ENCODE results near the gene ADGRV1.

- no peak for TF ChIP-seq POLR2AphosphoS5 (IDR thresholded peaks at IDR 0.05; ENCODE audit: low read depth, low read length)
- no peak for TF ChIP-seq POLR2A (IDR thresholded peaks at IDR 0.05; ENCODE audit: low read depth, low read length)
These were observed 44.1 kb upstream of the ADGRV1 start for GRCh38 chr5:90514520-90514919.
